ENCODE measurements around the gene TRIM71. TPM values are rescaled to one million over a fixed set of nuclear protein-coding genes. Genes with fewer than 3 reads are reported as not detected.

Gene TRIM71
- total and polyA plus RNA-seq, 12 donors = 0.03 to 0.25 (median 0.17) TPM; not detected in 8

GRCh38 chr3:32909999-32910398 is 92.2 kb downstream of the TRIM71 start:
- WGBS, 4 donors = 85 to 96% (median 91%) methylated on average over 2 to 3 of the region's 3 CpGs
- TF ChIP-seq POLR2A (IDR thresholded peaks at IDR 0.05) (no peak), CTCF (IDR thresholded peaks at IDR 0.05) (no peak)
- Histone ChIP-seq H3K4me1 (replicated peaks in 1 of 2) (no peaks in the 10 kb centered on the region), H3K36me3 (replicated peaks in 1 of 2) (no peaks in the 10 kb centered on the region), H3K27ac (no peak overlapping the region), H3K4me3 (no peak overlapping the region), H3K9me3 (replicated peaks in 1 of 3) (no peaks in the 10 kb centered on the region), H3K27me3 (no peaks in the 10 kb centered on the region)
- DNase-seq = no peak
- intact Hi-C loops (cut with DNase I) = no loop called here

- no peak overlapping the region for H3K27ac ChIP-seq
- intact Hi-C loops (cut with DNase I) = no loop called here
- no peak overlapping the region for H3K4me3 ChIP-seq
- H3K27me3 ChIP-seq = no peaks in the 10 kb centered on the region
- DNase-seq = no peak
- 82 to 88% (median 86%) methylated on average over 2 of the region's 2 CpGs for WGBS, 4 donors
- TF ChIP-seq POLR2A (IDR thresholded peaks at IDR 0.05) (no peak), CTCF (IDR thresholded peaks at IDR 0.05) (no peak)
- no peaks in the 10 kb centered on the region for H3K9me3 ChIP-seq (replicated peaks in 1 of 3)
- no peaks in the 10 kb centered on the region for H3K36me3 ChIP-seq (replicated peaks in 1 of 2)
- H3K4me1 ChIP-seq (replicated peaks in 1 of 2) = no peaks in the 10 kb centered on the region
Observed at GRCh38 chr3:32910954-32911353, 93.2 kb downstream of the TRIM71 start.

- Histone ChIP-seq H3K36me3 (replicated peaks in 1 of 2) (no peaks in the 10 kb centered on the region), H3K4me1 (replicated peaks in 1 of 2) (no peaks in the 10 kb centered on the region), H3K27ac (no peak overlapping the region), H3K4me3 (no peak overlapping the region), H3K27me3 (no peaks in the 10 kb centered on the region), H3K9me3 (replicated peaks in 1 of 3) (no peaks in the 10 kb centered on the region)
- intact Hi-C loops (cut with DNase I) = no loop called here
- DNase-seq = no peak
- WGBS, 4 donors = 90 to 100% (median 96%) methylated on average over 1 of the region's 1 CpG
- TF ChIP-seq POLR2A (IDR thresholded peaks at IDR 0.05) (no peak), CTCF (IDR thresholded peaks at IDR 0.05) (no peak)
Observed at GRCh38 chr3:32912046-32912445, 94.2 kb downstream of the TRIM71 start.

GRCh38 chr3:32913790-32914446 is 96.1 kb downstream of the TRIM71 start:
- DNase-seq = peak in 1 of 7 donors; percentile 3
- no peaks in the 10 kb centered on the region for H3K27me3 ChIP-seq
- no peak overlapping the region for H3K4me3 ChIP-seq
- no peaks in the 10 kb centered on the region for H3K36me3 ChIP-seq (replicated peaks in 1 of 2)
- H3K27ac ChIP-seq = peak overlapping the region in 1 of 5 donors; percentile 18
- intact Hi-C loops (cut with DNase I) = no loop called here
- no peaks in the 10 kb centered on the region for H3K4me1 ChIP-seq (replicated peaks in 1 of 2)
- no peaks in the 10 kb centered on the region for H3K9me3 ChIP-seq (replicated peaks in 1 of 3)
- 48 to 59% (median 53%) methylated on average over 6 to 7 of the region's 7 CpGs for WGBS, 4 donors
- no peak for TF ChIP-seq POLR2A (IDR thresholded peaks at IDR 0.05)
- no peak for TF ChIP-seq CTCF (IDR thresholded peaks at IDR 0.05)
